Endothelial cell of hepatic sinusoid (primary cell): ENCODE results near the gene AIG1.
"Not testable (repeated sequence)": the region's sequence is repeated elsewhere in the genome, so short reads cannot be mapped to it uniquely, and the experiment has no call there.

Source experiments
- in situ Hi-C: cut with HindIII; loops from 2 replicates; pipeline ENCODE4 v1.10.0; 2017; ENCODE audit warnings: low sequenced_read_pairs

The AIG1 gene

DNA sequence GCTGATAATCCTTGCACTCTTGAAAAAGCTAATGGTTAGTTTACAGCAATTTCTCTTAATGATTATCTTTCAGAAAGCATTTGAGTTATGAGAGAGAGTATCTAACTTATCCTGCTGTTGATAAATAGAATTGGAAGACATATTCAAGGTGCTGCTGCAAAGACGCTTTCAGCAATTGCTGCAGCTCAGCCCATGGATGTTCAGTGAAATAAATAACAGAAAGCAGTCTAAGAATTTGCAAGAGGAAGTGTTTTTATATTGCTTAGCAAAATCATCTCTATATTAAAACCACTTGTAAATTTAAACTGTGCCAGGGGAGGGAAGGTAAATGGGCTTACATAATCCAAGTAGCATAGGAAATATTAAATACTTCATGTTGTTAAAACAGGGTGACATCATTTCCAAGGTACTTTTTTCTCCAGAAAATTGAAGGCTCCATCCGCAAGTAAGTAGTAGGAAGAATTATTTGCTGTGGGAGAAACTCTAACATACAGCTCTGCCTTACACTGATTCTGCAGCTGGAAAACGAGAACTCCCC is 201.3 kb downstream of the AIG1 start:
- in situ Hi-C loops: no loop called here

DNA sequence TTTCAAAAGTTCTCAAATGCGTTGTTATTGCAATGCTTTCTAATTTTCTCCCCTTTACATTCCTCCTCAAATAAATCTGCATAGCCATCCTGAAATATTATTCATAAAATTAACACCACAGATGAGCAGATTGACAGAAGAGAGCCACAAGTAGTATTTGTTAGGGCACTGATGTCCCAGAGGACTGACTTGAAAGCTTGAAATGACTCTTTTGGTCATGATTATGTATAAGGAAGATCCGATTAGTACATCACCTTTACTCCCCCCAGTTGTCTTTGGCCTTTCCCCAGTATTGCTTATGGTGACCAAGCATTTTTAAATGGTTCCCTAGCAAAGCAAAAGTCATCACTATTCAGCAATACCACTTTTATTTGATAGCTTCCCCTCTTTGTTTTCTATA is 202.2 kb downstream of the AIG1 start:
- in situ Hi-C loops: no loop called here

DNA sequence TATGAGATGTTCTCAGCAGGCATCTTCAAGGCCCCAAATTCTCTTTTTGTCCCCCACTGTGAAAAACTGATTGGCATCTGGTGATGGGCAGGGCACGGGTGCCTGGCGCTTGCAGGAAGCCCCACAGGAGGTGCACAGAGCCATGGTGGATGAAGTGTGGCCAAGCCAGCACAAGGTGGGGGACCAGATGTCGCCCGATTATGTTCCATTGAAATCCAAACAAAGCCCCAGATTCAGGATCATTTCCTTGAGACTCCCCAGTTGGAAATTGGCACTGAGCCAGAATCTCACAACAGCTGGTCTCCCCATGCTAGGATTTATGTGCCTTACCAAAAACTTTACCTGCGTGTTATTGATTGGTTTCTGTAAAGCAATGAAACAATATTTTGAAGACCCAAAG is 203.7 kb downstream of the AIG1 start:
- in situ Hi-C loops: no loop called here

DNA sequence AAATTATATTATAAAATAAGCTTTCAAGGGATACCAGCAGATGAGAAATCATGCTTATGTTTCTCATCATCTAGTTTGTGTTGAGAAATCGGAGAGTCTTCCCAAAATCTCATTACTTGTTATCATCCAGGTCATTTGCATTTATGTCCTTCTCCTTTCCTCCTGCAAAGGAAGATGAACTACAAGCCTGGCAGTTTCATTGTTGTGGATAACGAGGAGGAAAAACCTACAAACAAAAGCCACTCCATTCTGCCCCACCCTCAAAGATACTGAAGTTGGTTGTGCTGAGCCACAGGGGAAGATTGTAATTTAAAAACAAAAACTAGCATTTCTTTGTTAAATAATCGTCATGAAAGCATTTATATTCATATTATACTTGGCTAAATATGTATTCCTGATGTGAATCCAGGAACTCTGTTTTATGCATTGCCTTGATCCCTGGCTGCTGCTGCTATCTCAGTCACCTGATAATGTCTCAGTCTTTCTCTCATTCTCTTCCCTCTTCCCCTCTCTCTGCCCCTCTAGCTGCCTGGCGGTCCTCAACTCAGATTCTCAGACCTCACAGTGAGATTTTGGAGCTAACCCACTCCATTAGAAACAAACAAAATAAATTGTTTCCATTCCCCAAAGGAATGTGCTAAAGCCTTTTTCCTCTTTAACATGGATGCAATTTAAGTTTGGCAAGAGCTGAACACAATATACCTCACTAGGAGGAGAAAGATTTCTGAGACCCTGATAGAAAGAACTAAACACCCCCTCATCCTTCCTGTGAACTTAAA is 204.5 kb downstream of the AIG1 start:
- in situ Hi-C loops: no loop called here

DNA sequence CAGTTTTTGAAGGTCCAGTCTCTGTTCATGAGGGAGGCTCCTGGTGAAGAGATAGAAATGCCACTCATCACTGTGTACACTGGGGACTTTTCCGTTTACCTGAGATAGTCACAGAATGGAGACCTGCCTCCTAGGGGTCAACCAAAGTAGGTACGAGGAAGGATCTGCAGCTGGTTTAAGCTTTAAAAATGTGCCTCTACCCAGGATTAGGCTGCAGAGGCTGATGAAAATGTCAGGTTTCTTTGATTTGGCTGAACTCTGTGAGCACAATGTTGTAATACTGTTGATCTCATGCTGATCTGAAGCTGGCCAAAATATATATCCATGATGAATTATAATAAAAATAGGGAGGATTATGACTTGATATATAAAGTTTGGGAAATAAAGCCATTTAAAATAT is 207.1 kb downstream of the AIG1 start:
- in situ Hi-C loops: no loop called here

DNA sequence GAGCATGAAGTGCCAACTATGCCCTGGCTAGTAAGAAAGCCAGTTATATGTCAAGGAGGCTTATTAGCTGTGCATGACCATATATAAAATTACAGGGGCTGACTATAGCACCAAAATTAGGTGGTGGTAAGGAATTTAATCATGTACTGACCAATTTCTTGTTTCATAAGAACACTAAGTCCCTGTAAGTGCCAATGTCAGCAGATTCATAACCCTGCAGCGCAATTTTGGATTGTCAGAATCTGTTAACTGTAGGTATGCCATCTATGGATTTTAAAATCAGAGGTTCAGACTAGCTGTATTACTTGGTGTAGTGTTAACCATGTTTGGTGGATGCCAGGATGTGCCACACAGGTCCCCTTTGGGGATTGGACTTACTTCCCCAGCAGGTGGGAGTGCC is 207.8 kb downstream of the AIG1 start:
- in situ Hi-C loops: no loop called here

DNA sequence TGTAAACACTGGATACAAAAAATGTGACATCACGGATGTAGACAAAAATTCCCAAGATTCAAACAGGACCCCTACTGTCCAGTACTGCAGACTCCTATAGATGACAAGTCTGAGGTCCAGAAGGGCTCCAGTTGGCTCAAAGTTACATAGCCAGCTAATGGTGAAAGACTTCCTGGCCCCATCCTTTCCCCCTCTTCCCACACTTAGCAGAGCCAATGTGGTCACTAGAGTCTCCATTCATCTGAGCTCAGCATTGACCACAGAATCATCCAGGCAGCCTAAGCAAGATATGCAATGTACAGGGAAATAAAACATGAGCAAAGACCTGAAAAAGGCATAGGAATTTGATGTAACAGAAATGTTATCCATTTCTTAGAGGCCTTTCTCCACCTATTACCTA is 209.3 kb downstream of the AIG1 start:
- in situ Hi-C loops: no loop called here

DNA sequence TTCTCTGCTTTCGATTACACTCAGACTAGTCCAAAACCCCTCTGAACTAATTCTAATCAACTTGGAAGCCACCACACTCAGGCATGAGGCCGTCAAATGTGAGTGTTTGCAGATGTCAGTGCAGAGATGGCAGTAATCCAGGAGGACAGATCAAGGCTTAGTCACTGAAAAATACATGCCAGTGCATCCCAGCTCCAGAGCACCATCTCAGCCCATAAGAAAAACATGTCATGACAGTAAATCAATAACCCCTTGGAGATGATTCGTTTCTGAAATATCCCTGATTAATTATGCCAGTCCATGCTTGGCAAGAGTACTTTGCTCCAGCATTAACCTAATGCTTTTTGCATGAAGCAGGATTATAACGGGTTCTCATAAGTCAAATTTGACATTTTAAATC is 210.3 kb downstream of the AIG1 start:
- in situ Hi-C loops: no loop called here

DNA sequence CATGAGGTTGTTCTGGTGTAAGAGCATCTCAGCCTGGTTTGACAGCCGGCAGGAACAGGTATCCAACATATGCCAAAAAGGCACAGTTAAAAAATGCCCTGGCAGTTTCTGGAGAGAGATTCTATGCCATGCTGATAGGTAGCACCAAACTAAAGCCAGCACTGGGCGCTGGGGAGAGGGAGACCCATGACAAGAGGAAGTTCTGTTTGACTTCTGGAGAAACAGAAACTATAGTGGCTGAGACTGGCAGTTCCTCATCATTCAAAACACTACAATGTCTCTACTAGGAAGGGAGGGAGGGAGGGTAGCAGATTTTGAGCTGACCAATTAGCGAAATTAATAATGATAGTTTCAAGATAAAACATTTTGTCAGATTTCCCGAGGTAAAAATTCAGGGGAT is 215.7 kb downstream of the AIG1 start:
- in situ Hi-C loops: no loop called here

DNA sequence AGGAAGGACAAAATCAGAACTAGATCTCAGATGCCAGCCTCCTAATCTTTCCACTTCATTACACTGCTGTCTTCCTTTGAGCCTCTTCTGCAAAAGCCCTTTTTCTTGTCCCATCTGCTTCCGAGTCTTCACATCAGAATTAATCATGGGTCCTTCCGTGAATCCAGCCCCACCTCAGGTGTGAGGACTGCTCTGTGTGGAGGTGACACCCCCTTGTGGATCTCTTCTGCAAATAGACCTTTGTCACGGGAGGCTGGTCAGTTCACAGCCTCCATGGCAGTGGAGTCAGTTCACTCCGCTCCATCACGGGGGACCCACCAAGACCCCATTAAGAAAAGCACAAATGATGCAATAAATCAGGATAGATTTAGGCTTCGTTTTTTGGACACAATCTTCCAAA is 218.7 kb downstream of the AIG1 start:
- in situ Hi-C loops: no loop called here

DNA sequence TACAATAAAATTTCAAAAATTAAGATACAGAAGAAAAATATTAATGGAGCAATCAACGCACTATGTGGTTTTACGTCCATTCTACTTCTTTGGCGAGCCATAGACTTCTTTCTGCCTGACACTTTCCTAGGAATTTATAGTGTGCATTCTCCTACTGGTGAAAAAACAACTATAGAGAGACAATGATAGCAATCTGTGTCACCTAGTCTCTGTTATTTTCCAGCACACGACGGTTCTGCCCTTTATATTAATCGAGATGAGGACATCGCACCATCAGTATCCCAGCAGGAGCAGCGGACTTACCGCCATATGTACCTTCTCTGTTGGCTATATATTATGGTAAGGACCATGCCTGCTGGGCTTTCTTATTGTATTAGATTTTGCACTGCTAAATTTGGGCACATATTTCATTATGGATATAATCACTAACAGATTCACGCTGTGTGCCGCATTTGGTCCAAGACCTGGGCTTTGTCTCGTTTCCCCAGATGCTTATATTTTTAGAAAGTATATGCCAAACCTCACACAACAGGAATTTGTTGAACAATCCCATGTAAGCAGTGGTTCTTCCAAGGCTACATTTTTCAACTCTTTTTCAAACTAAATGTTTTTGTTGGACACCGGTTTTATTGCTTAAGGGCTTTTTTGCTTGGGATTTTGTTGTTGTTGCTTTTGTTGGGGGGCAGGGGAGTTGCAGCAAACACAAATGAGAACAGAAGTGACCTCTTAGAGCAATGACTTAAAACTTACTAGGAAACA is 223.4 kb downstream of the AIG1 start:
- in situ Hi-C loops: no loop called here

DNA sequence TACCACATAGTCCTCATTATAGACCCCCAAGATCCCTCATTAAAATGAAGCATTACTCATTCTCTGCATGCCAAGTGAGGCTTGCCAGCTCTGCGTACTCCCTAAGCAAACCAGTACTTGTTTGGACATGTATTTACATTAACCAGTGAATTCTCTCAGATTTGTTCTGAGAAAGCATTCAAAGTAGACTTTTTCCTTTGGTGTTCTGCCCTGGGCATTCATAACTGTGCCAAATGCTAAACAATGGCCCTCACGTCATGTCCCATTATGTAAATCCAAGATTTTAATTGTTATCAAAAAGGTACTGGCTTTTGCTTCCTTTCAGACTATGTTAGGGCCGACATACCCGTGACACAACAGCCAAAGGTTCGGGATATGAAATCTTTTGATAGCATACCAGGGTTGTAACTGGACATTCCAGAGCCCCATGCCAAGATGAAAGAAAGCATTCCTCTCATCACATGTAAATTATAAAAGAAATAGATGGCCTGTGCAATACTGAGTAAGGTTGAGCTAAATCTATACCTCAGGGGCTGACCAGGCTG is 225.6 kb downstream of the AIG1 start:
- in situ Hi-C loops: no loop called here

DNA sequence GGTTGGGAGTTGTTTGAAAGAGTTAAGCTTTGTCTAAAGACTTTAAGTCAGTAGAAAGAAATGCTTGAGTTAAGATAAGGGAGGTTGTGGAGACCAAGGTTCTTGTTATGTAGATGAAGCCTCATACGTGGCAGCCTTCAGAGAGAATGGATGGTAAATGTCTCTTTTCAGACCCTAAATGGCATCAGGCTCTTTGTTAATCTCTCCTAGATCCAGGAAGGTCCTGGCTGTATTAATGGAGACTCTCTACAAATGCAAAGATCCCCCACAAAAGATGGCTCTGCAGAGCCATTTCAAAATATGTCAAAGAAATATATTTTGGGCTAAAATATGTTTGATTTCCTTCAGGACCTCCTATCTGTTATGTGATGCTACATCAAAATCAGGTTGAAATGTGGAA is 228.2 kb downstream of the AIG1 start:
- in situ Hi-C loops: no loop called here

DNA sequence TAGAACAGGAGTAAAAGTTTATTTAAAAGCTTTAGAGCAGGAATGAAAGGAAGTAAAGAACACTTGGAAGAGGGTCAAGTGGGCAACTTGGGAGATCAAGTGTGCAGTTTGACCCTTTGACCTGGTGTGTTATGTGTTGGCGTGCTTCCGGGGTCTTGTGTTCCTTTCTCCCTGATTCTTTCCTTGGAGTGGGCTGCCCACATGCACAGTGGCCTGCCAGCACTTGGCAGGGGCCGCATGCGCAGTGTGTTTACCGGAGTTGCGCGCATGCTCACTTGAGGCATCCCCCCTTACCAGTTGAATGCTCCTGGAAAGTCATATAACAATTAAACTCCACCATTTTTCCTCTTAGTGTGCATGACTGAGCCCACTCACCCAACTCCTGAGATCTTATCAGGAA is 229.5 kb downstream of the AIG1 start:
- in situ Hi-C loops: no loop called here

DNA sequence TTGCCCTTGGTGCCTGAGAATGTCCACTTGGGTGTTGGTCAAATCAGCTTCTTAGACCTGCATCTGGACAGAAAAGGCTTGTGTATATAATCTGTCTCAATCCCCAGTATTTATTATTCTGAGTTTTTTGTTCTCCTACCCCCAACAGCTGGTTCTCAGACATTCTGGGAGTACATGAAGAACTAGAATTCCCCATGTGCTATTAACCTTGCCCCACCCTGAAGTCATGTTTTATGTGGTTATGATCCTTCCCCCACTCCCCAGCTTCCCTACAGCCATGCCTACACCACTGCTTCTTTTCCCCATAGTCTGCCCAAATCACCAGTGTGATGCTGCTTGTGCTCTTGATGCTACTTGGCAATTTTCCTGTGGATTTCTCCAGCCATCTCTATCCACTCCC is 232.8 kb downstream of the AIG1 start:
- in situ Hi-C loops: no loop called here

DNA sequence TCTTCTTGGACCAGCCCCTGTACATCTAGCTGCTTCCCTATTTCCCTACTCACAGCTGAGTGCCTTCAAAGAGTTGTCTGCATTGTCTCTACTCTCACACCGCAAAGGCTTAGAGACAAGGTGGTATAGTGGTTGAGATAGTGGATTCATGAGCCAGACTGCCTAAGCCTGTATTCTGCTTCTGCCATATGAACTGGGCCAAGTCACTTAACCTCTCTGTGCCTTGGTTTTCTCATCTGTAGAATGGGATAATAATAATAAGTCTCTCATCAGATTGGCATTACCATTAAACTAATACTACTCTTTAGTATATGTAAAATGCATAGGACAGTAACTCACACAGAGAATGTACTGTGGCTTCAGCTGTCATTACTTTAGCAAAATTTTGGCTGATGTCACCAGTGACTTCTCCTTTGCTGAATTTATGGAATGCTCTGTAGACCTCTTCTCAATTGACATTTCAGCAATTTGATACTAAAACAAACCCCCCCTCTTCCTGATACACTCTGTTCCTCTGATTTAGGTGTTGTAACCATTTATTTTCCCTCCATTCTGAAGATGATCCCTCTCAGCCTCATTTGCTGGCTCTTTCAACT is 233.7 kb downstream of the AIG1 start:
- in situ Hi-C loops: no loop called here

DNA sequence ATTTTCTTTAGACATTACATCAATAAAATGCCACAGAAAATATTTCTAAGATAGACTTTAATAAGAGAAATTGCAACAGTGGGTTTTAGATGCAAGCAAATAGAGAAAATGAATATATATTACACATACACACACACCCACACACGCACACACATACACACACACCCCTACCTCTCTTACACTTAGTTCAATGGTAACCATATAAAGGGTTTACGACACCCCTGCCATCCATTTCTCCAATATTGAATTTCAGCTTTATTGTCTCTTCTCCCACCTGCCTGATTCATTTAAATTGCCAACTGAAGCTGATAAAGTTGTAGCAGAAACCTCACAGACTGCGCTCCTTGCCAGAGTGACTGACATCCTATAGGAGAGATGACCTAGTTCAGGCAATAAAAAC is 235.2 kb downstream of the AIG1 start:
- in situ Hi-C loops: no loop called here

DNA sequence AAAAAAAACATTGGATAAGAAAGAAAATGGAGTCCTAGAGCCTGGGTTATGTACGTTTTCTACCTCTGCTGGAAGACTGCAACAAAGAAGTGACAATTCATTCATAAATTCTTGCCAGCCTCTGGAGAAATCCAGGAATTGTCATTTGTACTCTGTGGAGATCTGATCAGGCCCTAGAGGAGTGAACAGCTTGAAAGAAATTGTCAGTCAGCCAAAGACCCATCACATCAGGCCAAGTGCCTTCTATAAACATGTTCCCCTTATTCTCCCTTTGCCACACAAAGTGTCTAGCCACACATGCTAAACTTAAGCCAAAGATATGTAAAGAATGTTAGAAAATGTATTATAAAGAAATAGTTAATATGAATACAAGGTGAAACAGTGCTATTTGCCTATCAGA is 237.4 kb downstream of the AIG1 start:
- in situ Hi-C loops: no loop called here

DNA sequence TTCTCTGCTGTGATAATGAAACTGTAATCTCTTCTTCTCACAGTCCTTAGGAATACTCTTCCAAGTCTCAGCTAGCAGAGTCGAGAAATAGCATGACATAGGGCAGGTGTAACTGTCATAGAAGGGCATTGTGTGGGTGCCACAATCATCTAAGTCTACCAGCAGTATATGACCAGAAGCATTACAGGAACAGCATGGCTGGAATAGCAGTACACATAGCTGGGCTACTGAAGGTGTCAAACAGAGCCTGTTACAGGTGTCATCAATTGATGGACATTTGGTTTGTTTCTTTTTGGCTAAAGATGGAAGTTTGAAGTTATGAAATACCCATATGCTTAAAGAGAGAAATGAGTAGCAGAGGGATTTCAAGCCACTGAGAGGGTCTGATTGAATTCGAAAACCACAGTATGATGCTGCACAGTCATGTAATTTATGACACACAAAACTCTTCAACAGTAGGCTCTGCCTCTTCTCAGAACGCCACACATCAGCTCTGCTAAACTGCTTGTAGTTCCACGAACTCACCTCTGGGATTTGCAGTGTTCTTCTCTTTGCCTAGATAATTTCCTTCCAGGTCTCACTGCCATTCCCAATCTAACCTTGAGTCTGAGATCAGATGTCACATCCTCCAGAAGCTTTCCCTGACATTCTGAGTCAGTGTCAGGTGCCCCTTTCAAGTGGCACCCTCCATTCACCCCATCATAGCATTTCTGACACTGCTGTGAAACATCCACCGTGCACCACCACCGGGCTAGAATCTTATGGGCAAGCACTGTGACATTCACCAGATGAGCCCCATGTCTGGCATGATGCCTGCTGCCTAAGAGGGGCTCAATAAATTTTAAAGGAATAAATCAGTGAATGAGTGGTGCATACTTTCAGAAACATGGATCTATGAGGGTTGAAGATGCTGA is 238.8 kb downstream of the AIG1 start:
- in situ Hi-C loops: no loop called here

DNA sequence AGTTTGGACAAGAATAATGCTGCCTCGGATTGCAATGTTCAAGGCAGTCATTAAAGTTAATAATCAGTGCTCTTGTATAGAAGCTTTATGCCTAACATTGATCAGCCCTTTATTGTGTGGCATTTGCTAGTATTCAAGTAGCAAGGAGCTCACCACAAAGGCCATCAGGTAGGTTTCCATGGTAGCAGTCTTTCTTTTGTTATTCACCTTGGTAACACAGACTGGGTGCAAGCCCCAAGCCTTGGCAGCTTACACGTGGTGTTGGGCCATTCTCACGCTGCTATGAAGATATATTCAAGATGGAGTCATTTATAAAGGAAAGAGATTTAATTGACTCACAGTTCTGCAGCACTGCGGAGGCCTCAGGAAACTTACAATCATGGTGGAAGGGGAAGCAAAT is 240.5 kb downstream of the AIG1 start:
- in situ Hi-C loops: no loop called here

DNA sequence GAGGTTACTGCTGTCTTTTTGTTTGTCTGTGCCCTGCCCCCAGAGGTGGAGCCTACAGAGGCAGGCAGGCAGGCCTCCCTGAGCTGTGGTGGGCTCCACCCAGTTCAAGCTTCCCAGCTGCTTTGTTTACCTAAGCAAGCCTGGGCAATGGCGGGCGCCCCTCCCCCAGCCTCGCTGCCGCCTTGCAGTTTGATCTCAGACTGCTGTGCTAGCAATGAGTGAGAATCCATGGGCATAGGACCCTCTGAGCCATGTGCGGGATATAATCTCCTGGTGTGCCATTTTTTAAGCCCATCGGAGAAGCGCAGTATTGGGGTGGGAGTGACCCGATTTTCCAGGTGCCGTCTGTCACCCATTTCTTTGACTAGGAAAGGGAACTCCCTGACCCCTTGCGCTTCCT is 247.1 kb downstream of the AIG1 start:
- in situ Hi-C loops: not testable (repeated sequence)
